H1 (cell line): ENCODE data around the gene PRR3. TPM values are rescaled to one million over a fixed set of nuclear protein-coding genes. Genes with fewer than 3 reads are reported as not detected.

Experiments
- ASH2L ChIP-seq: fragments of 200-600, 300-600 bp; sonication (generic); IDR thresholded peaks from one replicate; pipeline ENCODE4 v1.7.1; 2017; ENCODE audit warnings: low read length
- CTBP2 ChIP-seq: IDR thresholded peaks from 2 replicates; pipeline ENCODE4 v1.7.0; 2011; ENCODE audit warnings: borderline replicate concordance, mild to moderate bottlenecking, moderate library complexity, mixed read lengths, low read length; ENCODE audit not compliant: insufficient read depth, insufficient read length
- GABPA ChIP-seq: IDR thresholded peaks from 2 replicates; pipeline ENCODE4 v1.6.1; 2011; ENCODE audit warnings: mild to moderate bottlenecking, low read length, moderate library complexity, borderline replicate concordance; ENCODE audit not compliant: insufficient read depth
- NRF1 ChIP-seq: IDR thresholded peaks from 2 replicates; pipeline ENCODE4 v1.6.1; 2011; ENCODE audit warnings: mild to moderate bottlenecking, low read depth, low read length, improper control_type of control experiment
- polyA plus RNA-seq, 7 experiments: library from polyadenylated mRNA; depleted of rRNA in 3 of 7; stranded (reverse) in 5 of 7; unstranded in 2 of 7; fragments of >200 nt in 5 of 7; fragments of 200-250 nt in 2 of 7; gene quantifications; 1 replicate in 5 of 7; 2 replicates in 1 of 7; 4 replicates in 1 of 7; pipeline versions ENCODE4 v1.2.1 to v1.2.3, GENCODE V29; 2011 to 2013; ENCODE audit warnings: missing spikeins in 2 of 7, mixed read lengths in 2 of 7
- total RNA-seq: library from RNA; stranded (reverse); fragmentation: NEBNext Ultra II Directional; extraction: Animal tissue kit (Norgen Biotek cat#: 25700); gene quantifications from 2 replicates; pipeline ENCODE4 v1.2.1, GENCODE V29; 2021

Gene PRR3
- total and polyA plus RNA-seq, 2 of the 8 experiments (the other 6 are each of a cell fraction or from before 2014, with no cell fraction given), result 10.5 to 24.2 TPM

DNA sequence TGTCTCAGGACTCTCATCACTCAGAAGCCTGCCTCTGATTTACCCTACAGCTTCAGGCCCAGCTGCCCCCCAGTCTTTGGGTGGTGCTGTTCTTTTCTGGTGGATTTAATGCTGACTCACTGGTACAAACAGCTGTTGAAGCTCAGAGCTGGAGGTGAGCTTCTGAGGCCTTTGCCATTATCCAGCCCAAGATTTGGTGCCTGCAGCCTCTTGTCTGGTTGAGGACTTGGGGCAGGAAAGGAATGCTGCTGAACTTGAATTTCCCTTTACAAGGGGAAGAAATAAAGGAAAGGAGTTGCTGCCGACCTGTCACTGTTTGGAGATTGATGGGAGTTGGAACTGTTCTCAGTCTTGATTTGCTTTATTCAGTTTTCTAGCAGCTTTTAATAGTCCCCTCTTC lies 33.9 kb downstream of the PRR3 start (continued):
- no peak for TF ChIP-seq CTBP2
- no peak for TF ChIP-seq NRF1
- TF ChIP-seq ASH2L, result no peak
- TF ChIP-seq GABPA, result no peak
